HepG2 (cell line): ENCODE data around the gene MXI1. TPM values are rescaled to one million over a fixed set of nuclear protein-coding genes. Genes with fewer than 3 reads are reported as not detected.

Experiments used
- ATAC-seq: fragments of 200-7000 bp; cut with Tn5 transposase; 3 replicates; pipeline ENCODE4 v1.9.1; 2020; ENCODE audit warnings: mild to moderate bottlenecking, moderate library complexity
- BruUV-seq: library from RNA; stranded (reverse); fragments of 400-500 nt; replicated peaks from 2 replicates; lab custom pipeline; 2021; lab: Mats Ljungman, UMichigan
- CTCF ChIA-PET: fragments of 300-600 bp; formaldehyde crosslinking; extraction: SDS; loops from one replicate; lab custom pipeline; 2021; ENCODE audit warnings: low total read pairs, inconsistent platforms, low intra/inter-chr PET ratio; lab: Yijun Ruan, JAX
- POLR2A ChIA-PET: fragments of 350-600 bp; sonication (Branson Sonifier 250); formaldehyde crosslinking; loops from one replicate; lab custom pipeline; 2020; ENCODE audit warnings: antibody characterized with exemption, inconsistent platforms; lab: Yijun Ruan, JAX
- DNase-seq: peaks from one replicate; pipeline ENCODE4 v3.0.0-alpha.2; 2015; ENCODE audit warnings: low spot score
- FAIRE-seq: peaks from 3 replicates; lab custom pipeline; 2011; peaks lifted over from hg19 to GRCh38; lab: Jason Lieb, UNC
- H2AFZ ChIP-seq: one replicate; pipeline ENCODE4 v1.6.1; 2011; ENCODE audit warnings: low read length, inconsistent platforms
- H3K27ac ChIP-seq: fragments of 300-600 bp; 3 replicates; pipeline ENCODE4 v1.8.0; 2011; ENCODE audit warnings: mixed run types, mild to moderate bottlenecking, mixed read lengths, low read length, inconsistent platforms; ENCODE audit not compliant: insufficient read depth; ENCODE audit errors: extremely low read length
- H3K27me3 ChIP-seq, 2 experiments: fragments of 200-600 bp in 1 of 2; 2 replicates in 1 of 2; 3 replicates in 1 of 2; pipeline versions ENCODE4 v1.6.0 to v1.8.0; 2011; ENCODE audit warnings: low read length in 2 of 2, mild to moderate bottlenecking in 2 of 2, moderate library complexity in 2 of 2, inconsistent platforms in 1 of 2; ENCODE audit not compliant: insufficient read depth in 2 of 2, control insufficient read depth in 1 of 2
- H3K36me3 ChIP-seq, 2 experiments: fragments of 200-600 bp in 1 of 2; replicated peaks in 1 of 2; 2 replicates in 1 of 2; 3 replicates in 1 of 2; pipeline versions ENCODE4 v1.5.1 to v1.8.0; 2011; ENCODE audit warnings: low read length in 2 of 2, inconsistent platforms in 1 of 2; ENCODE audit not compliant: insufficient read depth in 2 of 2, control insufficient read depth in 1 of 2
- H3K4me1 ChIP-seq: 2 replicates; pipeline ENCODE4 v1.5.1; 2012; ENCODE audit warnings: low read length, inconsistent platforms; ENCODE audit not compliant: insufficient read depth
- H3K4me2 ChIP-seq: 2 replicates; pipeline ENCODE4 v1.6.0; 2011; ENCODE audit warnings: low read depth, low read length, inconsistent platforms
- H3K4me3 ChIP-seq, 3 experiments: fragments of 200-600 bp in 1 of 3; sonication (generic), shearing (Covaris generic) in 1 of 3; replicated peaks in 1 of 3; 2 replicates each; pipeline ENCODE4 v1.5.1; 2011 to 2016; ENCODE audit warnings: low read length in 3 of 3, inconsistent platforms in 2 of 3, low read depth in 2 of 3, mild to moderate bottlenecking in 2 of 3, control low read depth in 1 of 3, mixed read lengths in 1 of 3; ENCODE audit not compliant: insufficient read depth in 1 of 3
- H3K79me2 ChIP-seq: one replicate; pipeline ENCODE4 v1.6.1; 2011; ENCODE audit warnings: low read length, inconsistent platforms; ENCODE audit not compliant: insufficient read depth
- H3K9ac ChIP-seq: 2 replicates; pipeline ENCODE4 v1.6.0; 2011; ENCODE audit warnings: mild to moderate bottlenecking, low read depth, low read length, inconsistent platforms; ENCODE audit not compliant: insufficient read depth
- H3K9me3 ChIP-seq: 2 replicates; pipeline ENCODE4 v1.5.1; 2012; ENCODE audit warnings: mild to moderate bottlenecking, low read length
- H4K20me1 ChIP-seq: 2 replicates; pipeline ENCODE4 v1.6.0; 2011; ENCODE audit warnings: inconsistent platforms, mild to moderate bottlenecking, low read length, moderate library complexity; ENCODE audit not compliant: insufficient read depth
- MTA1 ChIP-seq: sonication (generic); formaldehyde crosslinking; IDR thresholded peaks from 2 replicates; pipeline ENCODE4 v1.4.0; 2020; ENCODE audit warnings: missing genetic modification reagents, mild to moderate bottlenecking, borderline replicate concordance
- NFIB ChIP-seq: sonication (generic); formaldehyde crosslinking; IDR thresholded peaks from 2 replicates; pipeline ENCODE4 v1.9.0; 2021; ENCODE audit warnings: missing genetic modification reagents, mild to moderate bottlenecking, borderline replicate concordance
- PHB2 ChIP-seq: fragments of 450-650 bp; IDR thresholded peaks from 2 replicates; pipeline ENCODE4 v1.6.1; 2018; ENCODE audit not compliant: partially characterized antibody
- PRMT3 ChIP-seq: sonication (generic); formaldehyde crosslinking; IDR thresholded peaks from 2 replicates; pipeline ENCODE4 v1.8.1; 2022; ENCODE audit warnings: low read depth, mild to moderate bottlenecking, moderate library complexity, missing genetic modification reagents, borderline replicate concordance
- ZNF260 ChIP-seq: sonication (generic); formaldehyde crosslinking; IDR thresholded peaks from 2 replicates; pipeline ENCODE4 v1.4.0; 2020; ENCODE audit warnings: missing genetic modification reagents, low read depth, mild to moderate bottlenecking, borderline replicate concordance
- ZNF639 ChIP-seq: conservative IDR thresholded peaks from 2 replicates; pipeline ENCODE4 v1.6.1; 2018; ENCODE audit warnings: missing genetic modification reagents
- WGBS: methylation state at CpG from one replicate; pipeline ENCODE4 v1.1.6; 2017; ENCODE audit warnings: low lambda C conversion rate; 5-methylcytosine and 5-hydroxymethylcytosine counted together
- in situ Hi-C: cut with HindIII; loops from 2 replicates; pipeline ENCODE4 v1.10.0; 2017; ENCODE audit warnings: low pct_unique_long_range_greater_than_20kb; ENCODE audit not compliant: extremely low pct_ligation_motif_present
- intact Hi-C: fragments of 100-400 bp; cut with micrococcal nuclease; formaldehyde crosslinking; loops from one replicate; pipeline ENCODE4 v1.10.0; 2022; ENCODE audit not compliant: unreplicated experiment
- polyA plus RNA-seq, 8 experiments: library from polyadenylated mRNA; depleted of rRNA in 3 of 8; stranded (reverse) in 7 of 8; unstranded in 1 of 8; fragments of >200 nt; fragmentation: Illumina TruSeq in 4 of 8; extraction: Trizol in 4 of 8; gene quantifications; 2 replicates each; pipeline versions ENCODE4 v1.2.1 to v1.2.3, GENCODE V29; 2011 to 2016; ENCODE audit warnings: low read depth in 4 of 8, missing spikeins in 1 of 8, mixed read lengths in 1 of 8; ENCODE audit not compliant: insufficient read depth in 1 of 8
- total RNA-seq, 5 experiments: library from RNA; depleted of rRNA; stranded (reverse); fragments of >200 nt; fragmentation: Illumina TruSeq; extraction: Trizol; gene quantifications; 2 replicates each; pipeline ENCODE4 v1.2.3, GENCODE V29; 2016; ENCODE audit warnings: low read depth in 1 of 5

MXI1 gene
- total and polyA plus RNA-seq, 2 of the 13 experiments (the other 11 are each of a cell fraction or from before 2014, with no cell fraction given) = 6.6 to 22.0 TPM

- TF ChIP-seq ZNF639 (CRISPR knock-in tag) = no peak
Observed at GRCh38 chr10:110163192-110163773, 44.1 kb upstream of the MXI1 start (continued).

- Histone ChIP-seq H3K9ac (no peak overlapping the region), H3K4me3 (no peak overlapping the region), H3K27ac (no peak overlapping the region), H3K36me3 (no peaks in the 10 kb centered on the region), H3K27me3 (peaks cover 2 to 16% of the 10 kb centered on the region in 2 experiments; a peak in 3 of 5 replicates), H3K9me3 (no peaks in the 10 kb centered on the region), H3K4me2 (no peak overlapping the region), H2AFZ (no peak overlapping the region), H4K20me1 (no peaks in the 10 kb centered on the region), H3K79me2 (no peaks in the 10 kb centered on the region), H3K4me1 (peaks cover 16% of the 10 kb centered on the region)
- CTCF ChIA-PET = no interaction called here
- POLR2A ChIA-PET = no interaction called here
- in situ Hi-C loops (no loop called here), intact Hi-C loops (no loop called here)
- FAIRE-seq (no peak), ATAC-seq (no peak), DNase-seq (no peak)
- no TSS peak for BruUV-seq
- 13% methylated on average over 4 of the region's 4 CpGs for WGBS
- TF ChIP-seq ZNF260 (no peak), PRMT3 (CRISPR knock-in tag) (no peak), MTA1 (CRISPR knock-in tag) (no peak), PHB2 (no peak), NFIB (CRISPR knock-in tag) (no peak)
Observed at GRCh38 chr10:110163841-110164240, 43.6 kb upstream of the MXI1 start.
